Spleen (tissue), 11 donors: ENCODE measurements around the gene CPT1B. TPM values are rescaled to one million over a fixed set of nuclear protein-coding genes. Genes with fewer than 3 reads are reported as not detected.
"Not testable (repeated sequence)": the region's sequence is repeated elsewhere in the genome, so short reads cannot be mapped to it uniquely, and the experiment has no call there.

Experiments used
- DNase-seq: peaks from one replicate; pipeline ENCODE4 v3.0.0-alpha.2; 2020
- H3K27ac ChIP-seq, 8 donors: fragments of 200-600 bp; sonication (generic) in 7 of 8; 1 replicate in 4 of 8; 2 replicates in 4 of 8; pipeline versions ENCODE4 v1.5.0 to v1.8.0; 2016 to 2021; ENCODE audit warnings: inconsistent platforms in 4 of 8, mild to moderate bottlenecking in 4 of 8, moderate library complexity in 1 of 8
- H3K27me3 ChIP-seq, 7 donors: fragments of 200-600 bp; sonication (generic) in 6 of 7; replicated peaks in 1 of 7; 1 replicate in 4 of 7; 2 replicates in 3 of 7; pipeline versions ENCODE4 v1.5.0 to v1.8.0; 2016 to 2021; ENCODE audit warnings: inconsistent platforms in 3 of 7, mild to moderate bottlenecking in 1 of 7
- H3K36me3 ChIP-seq, 6 donors: fragments of 200-600 bp; sonication (generic) in 5 of 6; 1 replicate in 4 of 6; 2 replicates in 2 of 6; pipeline versions ENCODE4 v1.5.0 to v1.8.0; 2016 to 2021; ENCODE audit warnings: inconsistent platforms in 2 of 6
- H3K4me1 ChIP-seq, 6 donors: fragments of 200-600 bp; sonication (generic) in 5 of 6; 1 replicate in 3 of 6; 2 replicates in 3 of 6; pipeline versions ENCODE4 v1.5.0 to v1.8.0; 2016 to 2021; ENCODE audit warnings: inconsistent platforms in 3 of 6
- H3K4me3 ChIP-seq, 8 donors: fragments of 200-600 bp; sonication (generic) in 7 of 8; 1 replicate in 4 of 8; 2 replicates in 4 of 8; pipeline versions ENCODE4 v1.5.0 to v1.8.0; 2016 to 2021; ENCODE audit warnings: inconsistent platforms in 4 of 8, mild to moderate bottlenecking in 4 of 8, moderate library complexity in 2 of 8
- H3K9me3 ChIP-seq, 8 donors: fragments of 200-600 bp; sonication (generic) in 7 of 8; 1 replicate in 4 of 8; 2 replicates in 4 of 8; pipeline versions ENCODE4 v1.5.0 to v1.8.0; 2016 to 2021; ENCODE audit warnings: inconsistent platforms in 4 of 8
- CTCF ChIP-seq, 11 experiments: fragments of 200-600 bp in 7 of 11; fragments of 450-650 bp in 4 of 11; sonication (generic) in 4 of 11; IDR thresholded peaks in 8 of 11; conservative IDR thresholded peaks in 3 of 11; 1 replicate in 7 of 11; 2 replicates in 4 of 11; pipeline versions ENCODE4 v1.4.0 to v1.8.0; 2016 to 2021; ENCODE audit warnings: antibody characterized with exemption in 11 of 11, inconsistent platforms in 4 of 11, mild to moderate bottlenecking in 1 of 11
- POLR2A ChIP-seq, 3 donors: fragments of 450-650 bp; IDR thresholded peaks; one replicate each; pipeline ENCODE4 v1.5.1; 2017; ENCODE audit warnings: antibody characterized with exemption in 3 of 3, mild to moderate bottlenecking in 1 of 3
- POLR2AphosphoS5 ChIP-seq, 3 donors: sonication (generic); formaldehyde crosslinking; IDR thresholded peaks; one replicate each; pipeline ENCODE4 v1.5.1; 2017; ENCODE audit warnings: antibody characterized with exemption in 3 of 3
- WGBS, 5 donors: extraction: QIAGEN DNeasy Blood & Tissue Kit in 3 of 5; methylation state at CpG; one replicate each; pipeline versions ENCODE4 v1.1.5 to v1.1.7; 2013 to 2018; 5-methylcytosine and 5-hydroxymethylcytosine counted together
- intact Hi-C: fragments of 100-400 bp; cut with DNase I; formaldehyde crosslinking; loops from one replicate; pipeline ENCODE4 v1.15.0; 2023; ENCODE audit warnings: low total_unique reads
- polyA plus RNA-seq, 3 donors: library from polyadenylated mRNA; stranded (reverse); fragments of 200-250 nt; gene quantifications; one replicate each; pipeline ENCODE4 v1.2.1, GENCODE V29; 2013
- total RNA-seq, 7 donors: library from RNA; depleted of rRNA in 3 of 7; stranded (reverse); fragments of >200 nt in 3 of 7; fragmentation: NEBNext Ultra II Directional in 4 of 7; extraction: Animal tissue kit (Norgen Biotek cat#: 25700) in 4 of 7; gene quantifications; one replicate each; pipeline versions ENCODE4 v1.1.0 to v1.2.1, GENCODE V29; 2016 to 2021
- donor health status: healthy with polysubstance abuse.
- donor health status: DM: no; HTN: no; CAD: no; lungs with moderate emphysema.
- donor health status: DM: no; HTN: no; CAD: no.
- donor health status: Bipolar disorder and iron deficiency.
- donor health status: healthy.
- donor health status: DM: no; HTN: no; CAD: no.
- donor health status: DM: yes; HTN: yes; CAD: no.

The CPT1B gene
- total and polyA plus RNA-seq, 10 donors = 23.6 to 55.3 (median 34.3) TPM

GRCh38 chr22:50609599-50609998 is 31.4 kb upstream of the CPT1B start:
- H3K27me3 ChIP-seq = peaks cover 0 to 82% (median 14%) of the 10 kb centered on the region in 7 donors
- peak; percentile 56 for DNase-seq
- H3K27ac ChIP-seq = no peak overlapping the region
- H3K36me3 ChIP-seq = no peaks in the 10 kb centered on the region
- H3K9me3 ChIP-seq = no peaks in the 10 kb centered on the region
- TF ChIP-seq CTCF (IDR thresholded peaks at IDR 0.05 in 8 of 11, conservative IDR thresholded peaks at IDR 0.05 in 3 of 11) (no peak), POLR2AphosphoS5 (IDR thresholded peaks at IDR 0.05) (no peak), POLR2A (IDR thresholded peaks at IDR 0.05) (no peak)
- H3K4me1 ChIP-seq = peaks cover 0 to 8% (median 0%) of the 10 kb centered on the region in 6 donors
- intact Hi-C loops = no loop called here
- WGBS, 5 donors = 80 to 93% (median 84%) methylated on average over 8 to 12 of the region's 12 CpGs
- H3K4me3 ChIP-seq = no peak overlapping the region

GRCh38 chr22:50608996-50609395 is 30.8 kb upstream of the CPT1B start:
- TF ChIP-seq POLR2A (IDR thresholded peaks at IDR 0.05) (no peak), POLR2AphosphoS5 (IDR thresholded peaks at IDR 0.05) (no peak), CTCF (IDR thresholded peaks at IDR 0.05 in 8 of 11, conservative IDR thresholded peaks at IDR 0.05 in 3 of 11) (no peak)
- Histone ChIP-seq H3K4me3 (no peak overlapping the region), H3K4me1 (peaks cover 0 to 10% (median 0%) of the 10 kb centered on the region in 6 donors), H3K27me3 (peaks cover 0 to 88% (median 19%) of the 10 kb centered on the region in 7 donors), H3K27ac (no peak overlapping the region), H3K9me3 (no peaks in the 10 kb centered on the region), H3K36me3 (no peaks in the 10 kb centered on the region)
- intact Hi-C loops = no loop called here
- peak; percentile 61 for DNase-seq
- 86 to 93% (median 89%) methylated on average over 10 of the region's 10 CpGs for WGBS, 5 donors

GRCh38 chr22:50608058-50608840 is 30.0 kb upstream of the CPT1B start:
- H3K27me3 ChIP-seq = peaks cover 0 to 89% (median 22%) of the 10 kb centered on the region in 7 donors
- 84 to 89% (median 85%) methylated on average over 38 to 39 of the region's 39 CpGs for WGBS, 5 donors

GRCh38 chr22:50607659-50608020 is 29.4 kb upstream of the CPT1B start:
- DNase-seq = no peak
- no peaks in the 10 kb centered on the region for H3K9me3 ChIP-seq
- no peak overlapping the region for H3K4me3 ChIP-seq
- no peak for TF ChIP-seq POLR2AphosphoS5 (IDR thresholded peaks at IDR 0.05)
- no peak for TF ChIP-seq CTCF (IDR thresholded peaks at IDR 0.05 in 8 of 11, conservative IDR thresholded peaks at IDR 0.05 in 3 of 11)
- TF ChIP-seq POLR2A (IDR thresholded peaks at IDR 0.05) = no peak
- no peaks in the 10 kb centered on the region for H3K36me3 ChIP-seq
- intact Hi-C loops = no loop called here
- no peak overlapping the region for H3K27ac ChIP-seq
- peaks cover 0 to 11% (median 0%) of the 10 kb centered on the region in 6 donors for H3K4me1 ChIP-seq
- 65 to 77% (median 67%) methylated on average over 6 of the region's 6 CpGs for WGBS, 5 donors
- peaks cover 0 to 89% (median 25%) of the 10 kb centered on the region in 7 donors for H3K27me3 ChIP-seq

More at GRCh38 chr22:50608058-50608840, 30.0 kb upstream of the CPT1B start:
- H3K36me3 ChIP-seq, intact Hi-C loops, H3K27ac ChIP-seq, H3K4me3 ChIP-seq, H3K9me3 ChIP-seq: not testable (repeated sequence)
- H3K4me1 ChIP-seq = peaks cover 0 to 16% (median 0%) of the 10 kb centered on the region in 6 donors
- peak; percentile 48 for DNase-seq
